GM21717 (cell line): ENCODE measurements around the gene TJP2.

Experiments used
- ATAC-seq: cut with Tn5 transposase; IDR thresholded peaks from one replicate; pipeline ENCODE4 v1.9.1; 2021; ENCODE audit warnings: mild to moderate bottlenecking, moderate library complexity; ENCODE audit not compliant: unreplicated experiment

The TJP2 gene

GRCh38 chr9:69222970-69223369 is 48.9 kb downstream of the TJP2 start:
- ATAC-seq, result no peak

GRCh38 chr9:69223605-69224004 is 49.5 kb downstream of the TJP2 start:
- no peak for ATAC-seq

- no peak for ATAC-seq
Measured at GRCh38 chr9:69229367-69229766, 55.3 kb downstream of the TJP2 start.

GRCh38 chr9:69232135-69232534 is 58.1 kb downstream of the TJP2 start:
- no peak for ATAC-seq

- ATAC-seq, result no peak
Measured at GRCh38 chr9:69234683-69235082, 60.6 kb downstream of the TJP2 start.

- no peak for ATAC-seq
Measured at GRCh38 chr9:69236188-69236587, 62.1 kb downstream of the TJP2 start.

GRCh38 chr9:69237702-69238295 is 63.7 kb downstream of the TJP2 start:
- no peak for ATAC-seq

- no peak for ATAC-seq
Measured at GRCh38 chr9:69243116-69243515, 69.0 kb downstream of the TJP2 start.

GRCh38 chr9:69246629-69247028 is 72.6 kb downstream of the TJP2 start:
- ATAC-seq, result no peak

GRCh38 chr9:69248005-69248404 is 73.9 kb downstream of the TJP2 start:
- ATAC-seq, result no peak

GRCh38 chr9:69249337-69249736 is 75.3 kb downstream of the TJP2 start:
- no peak for ATAC-seq

GRCh38 chr9:69250681-69251080 is 76.6 kb downstream of the TJP2 start:
- no peak for ATAC-seq

GRCh38 chr9:69252436-69252835 is 78.4 kb downstream of the TJP2 start:
- ATAC-seq, result no peak

GRCh38 chr9:69253057-69253456 is 79.0 kb downstream of the TJP2 start:
- ATAC-seq, result no peak

GRCh38 chr9:69254223-69254622 is 80.1 kb downstream of the TJP2 start:
- ATAC-seq, result no peak

- no peak for ATAC-seq
Measured at GRCh38 chr9:69255591-69255990, 81.5 kb downstream of the TJP2 start.

GRCh38 chr9:69258551-69258950 is 84.5 kb downstream of the TJP2 start:
- no peak for ATAC-seq

GRCh38 chr9:69260161-69260560 is 86.1 kb downstream of the TJP2 start:
- ATAC-seq, result no peak

GRCh38 chr9:69261636-69262035 is 87.6 kb downstream of the TJP2 start:
- ATAC-seq, result no peak

GRCh38 chr9:69264526-69264925 is 90.4 kb downstream of the TJP2 start:
- ATAC-seq, result no peak

GRCh38 chr9:69265891-69266290 is 91.8 kb downstream of the TJP2 start:
- no peak for ATAC-seq

- no peak for ATAC-seq
Measured at GRCh38 chr9:69272212-69272611, 98.1 kb downstream of the TJP2 start.

- no peak for ATAC-seq
Measured at GRCh38 chr9:69273161-69273560, 99.1 kb downstream of the TJP2 start.
